Stimulated activated CD4-positive, alpha-beta T cell treated with anti-CD3 and anti-CD28 coated beads, Interleukin-1b, Interleukin-23, amount 100 ng/mL, for 48 hours (primary cell): ENCODE measurements around the gene CDC42SE1.

Source experiments
- DNase-seq: peaks from one replicate; pipeline ENCODE4 v3.0.0-alpha.2; 2020

Gene CDC42SE1

GRCh38 chr1:151008244-151009205, 50.9 kb downstream of the CDC42SE1 start, which contains the start of gene PRUNE1:
PRUNE1 (plus strand) TSS chr1:151008449; CDS start chr1:151008633, 184 bp downstream.
- peak; percentile 97 for DNase-seq

- DNase-seq, result no peak
Observed at GRCh38 chr1:151007853-151008243, 51.6 kb downstream of the CDC42SE1 start.

GRCh38 chr1:151006327-151007052, 52.9 kb downstream of the CDC42SE1 start, which contains the start of gene MINDY1:
MINDY1 (minus strand) TSS chr1:151006902; CDS start chr1:151002617, 4,285 bp downstream.
- DNase-seq, result peak; percentile 46

GRCh38 chr1:151005729-151006319, 53.6 kb downstream of the CDC42SE1 start:
- no peak for DNase-seq

- DNase-seq, result no peak
Observed at GRCh38 chr1:151003180-151003579, 56.2 kb downstream of the CDC42SE1 start.

- DNase-seq, result no peak
Observed at GRCh38 chr1:151002611-151003010, 56.8 kb downstream of the CDC42SE1 start.

GRCh38 chr1:151002051-151002450, 57.4 kb downstream of the CDC42SE1 start:
- no peak for DNase-seq

- DNase-seq, result no peak
Observed at GRCh38 chr1:151001602-151002001, 57.8 kb downstream of the CDC42SE1 start.
